Activated naive CD4-positive, alpha-beta T cell treated with anti-CD3 and anti-CD28 coated beads for 36 hours (primary cell): ENCODE results near the gene HTR3A. TPM values are rescaled to one million over a fixed set of nuclear protein-coding genes. Genes with fewer than 3 reads are reported as not detected.
A peak's percentile ranks its signal among the peaks of the same experiment; 100 is the strongest.

Experiments
- CTCF ChIA-PET: fragments of 350-600 bp; sonication (Branson Sonifier 250); formaldehyde crosslinking; loops from one replicate; lab custom pipeline; 2021; ENCODE audit warnings: antibody characterized with exemption; lab: Charles Lee
- DNase-seq: peaks from one replicate; pipeline ENCODE4 v3.0.0-alpha.2; 2020
- H3K27ac Mint-ChIP-seq: one replicate; pipeline ENCODE4 v1.8.0; 2021; ENCODE audit warnings: mild to moderate bottlenecking, mixed read lengths
- H3K27me3 Mint-ChIP-seq: one replicate; pipeline ENCODE4 v1.8.0; 2021; ENCODE audit warnings: low read depth, mixed read lengths
- H3K36me3 Mint-ChIP-seq: one replicate; pipeline ENCODE4 v1.8.0; 2021; ENCODE audit warnings: low read depth, mixed read lengths
- H3K4me1 Mint-ChIP-seq: one replicate; pipeline ENCODE4 v1.8.0; 2021; ENCODE audit warnings: low read depth, mixed read lengths
- H3K4me3 Mint-ChIP-seq: one replicate; pipeline ENCODE4 v1.8.0; 2021; ENCODE audit warnings: mild to moderate bottlenecking, moderate library complexity, mixed read lengths
- H3K9me3 Mint-ChIP-seq: one replicate; pipeline ENCODE4 v1.8.0; 2021; ENCODE audit warnings: mixed read lengths
- intact Hi-C: fragments of 100-400 bp; cut with micrococcal nuclease; formaldehyde crosslinking; loops from one replicate; pipeline ENCODE4 v1.15.1; 2023
- total RNA-seq, 2 experiments: library from RNA; stranded (reverse); gene quantifications; one replicate each; pipeline ENCODE4 v1.2.3, GENCODE V29; 2021

Gene HTR3A
- total RNA-seq, 2 experiments from 2014 or later = not detected

DNA sequence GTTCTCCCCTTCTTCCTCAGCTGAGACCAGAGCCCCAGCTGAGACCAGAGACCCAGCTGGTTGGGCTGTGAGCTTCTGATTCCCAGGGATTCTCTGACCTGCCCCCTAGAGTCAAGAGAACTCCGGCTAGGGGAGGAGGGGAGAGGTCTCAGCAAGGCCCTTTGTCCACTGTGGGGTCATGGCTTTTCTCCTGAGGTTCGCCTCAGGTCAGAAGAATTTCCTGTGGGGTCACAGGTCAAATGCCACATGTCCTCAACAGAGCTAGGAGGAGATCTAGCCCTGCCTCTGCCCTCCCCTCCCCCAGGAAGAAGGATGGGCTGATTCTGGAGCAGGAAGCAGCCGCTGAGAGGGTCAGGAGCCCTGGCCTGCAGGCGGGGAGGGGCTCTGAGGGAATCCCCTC lies 23.7 kb downstream of the HTR3A start:
- Mint-ChIP-seq H3K36me3 (no peaks in the 10 kb centered on the region), H3K4me1 (no peaks in the 10 kb centered on the region), H3K27ac (no peak overlapping the region), H3K27me3 (peaks cover 2% of the 10 kb centered on the region), H3K4me3 (no peak overlapping the region), H3K9me3 (no peaks in the 10 kb centered on the region)
- no peak for DNase-seq
- intact Hi-C loops = no loop called here
- CTCF ChIA-PET = interaction anchor here (9.6 kb wide), 1 partner anchor 262 kb away, joined by 125 read pairs; no protein-coding TSS in a partner anchor

DNA sequence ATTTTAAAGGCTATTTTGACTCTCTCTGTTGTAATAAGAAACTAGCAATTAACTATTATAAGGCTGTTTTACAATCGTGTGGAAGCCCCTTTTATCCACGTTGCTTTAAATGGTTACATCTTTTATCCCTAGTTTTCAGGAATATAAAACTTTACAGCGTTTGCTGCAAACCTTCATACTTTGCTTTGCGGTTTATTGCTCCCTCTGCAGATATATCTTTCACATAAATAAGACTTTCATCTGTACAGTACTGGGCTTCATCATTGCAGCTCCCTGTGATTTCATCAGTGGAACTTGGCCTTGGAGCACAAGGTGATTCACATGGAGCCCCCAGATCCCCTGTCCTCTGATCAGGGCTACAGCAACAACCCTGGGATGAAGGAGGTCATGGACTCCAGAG lies 25.6 kb downstream of the HTR3A start:
- CTCF ChIA-PET = interaction anchor here (2.3 kb wide), 1 partner anchor 261 kb away, joined by 7 read pairs; no protein-coding TSS in a partner anchor
- no peaks in the 10 kb centered on the region for H3K9me3 Mint-ChIP-seq
- no peak overlapping the region for H3K4me3 Mint-ChIP-seq
- no peaks in the 10 kb centered on the region for H3K27me3 Mint-ChIP-seq
- intact Hi-C loops = no loop called here
- DNase-seq = no peak
- H3K36me3 Mint-ChIP-seq = no peaks in the 10 kb centered on the region
- H3K4me1 Mint-ChIP-seq = no peaks in the 10 kb centered on the region
- H3K27ac Mint-ChIP-seq = no peak overlapping the region

DNA sequence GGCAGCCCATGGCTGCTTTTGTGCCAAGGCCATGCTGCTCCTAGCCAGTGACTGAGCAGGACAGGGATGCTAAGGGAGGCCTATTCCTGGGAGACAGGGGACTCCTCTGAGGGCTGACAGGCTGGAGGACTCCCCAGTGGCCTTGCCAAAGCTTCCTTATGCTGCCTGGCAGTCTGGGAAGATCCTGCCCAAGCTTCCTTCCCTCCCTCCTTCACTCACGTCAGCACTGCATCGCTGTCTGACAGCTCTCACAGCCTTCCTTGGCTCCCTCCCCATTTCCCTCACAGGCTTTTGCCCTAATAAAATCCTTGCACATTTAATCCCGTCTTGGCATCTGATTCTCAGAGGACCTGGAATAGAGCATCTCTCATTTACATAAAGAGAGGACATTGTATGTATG lies 26.5 kb downstream of the HTR3A start:
- Mint-ChIP-seq H3K9me3 (no peaks in the 10 kb centered on the region), H3K4me3 (no peak overlapping the region), H3K27ac (no peak overlapping the region), H3K36me3 (no peaks in the 10 kb centered on the region), H3K4me1 (no peaks in the 10 kb centered on the region), H3K27me3 (no peaks in the 10 kb centered on the region)
- intact Hi-C loops = no loop called here
- no peak for DNase-seq
- CTCF ChIA-PET = interaction anchor here (2.3 kb wide), 1 partner anchor 260 kb away, joined by 7 read pairs; no protein-coding TSS in a partner anchor

DNA sequence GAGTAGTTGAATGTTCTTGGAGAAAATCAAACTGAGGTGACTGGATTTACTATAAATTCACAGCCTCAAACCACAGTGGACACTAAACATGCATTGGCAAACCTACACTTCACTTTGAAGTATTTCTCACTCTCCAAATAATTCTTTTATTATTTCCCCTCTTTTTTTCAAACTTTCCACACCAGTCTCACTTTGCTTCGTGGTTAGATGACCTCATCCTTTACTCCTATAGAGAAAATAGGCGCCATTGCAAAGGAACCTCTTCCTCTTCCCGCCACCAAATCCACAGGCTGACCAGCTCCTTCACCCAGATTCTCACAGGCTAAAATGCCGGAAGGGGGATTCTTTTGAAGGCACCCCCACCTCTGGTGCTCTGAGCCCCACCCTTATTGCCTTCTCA lies 33.4 kb downstream of the HTR3A start:
- no peaks in the 10 kb centered on the region for H3K27me3 Mint-ChIP-seq
- no peak overlapping the region for H3K27ac Mint-ChIP-seq
- H3K36me3 Mint-ChIP-seq = no peaks in the 10 kb centered on the region

DNA sequence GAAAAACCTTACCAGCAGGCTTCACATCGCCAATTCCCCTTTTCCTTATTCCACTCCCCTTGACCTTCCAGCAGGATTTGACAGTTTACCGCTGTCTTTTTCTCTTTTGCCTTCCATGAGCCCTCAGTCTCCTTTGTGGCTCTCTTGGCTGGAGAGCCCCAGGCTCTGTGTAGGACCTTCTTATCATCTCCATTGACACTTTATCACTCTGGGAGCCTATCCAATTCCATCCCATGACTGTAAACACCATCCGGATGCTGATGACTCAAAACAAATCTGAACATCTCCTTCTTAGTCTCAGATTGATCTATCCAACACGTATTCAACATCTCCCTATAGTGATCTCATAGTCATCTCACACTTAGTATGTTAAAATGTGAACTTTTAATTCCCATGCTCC lies 36.0 kb downstream of the HTR3A start:
- no peak overlapping the region for H3K4me3 Mint-ChIP-seq
- no peaks in the 10 kb centered on the region for H3K9me3 Mint-ChIP-seq

More for the DNA sequence above, 33.4 kb downstream of the HTR3A start:
- intact Hi-C loops = no loop called here
- no peaks in the 10 kb centered on the region for H3K4me1 Mint-ChIP-seq
- H3K9me3 Mint-ChIP-seq = no peaks in the 10 kb centered on the region
- CTCF ChIA-PET = no interaction called here
- DNase-seq = no peak
- no peak overlapping the region for H3K4me3 Mint-ChIP-seq

DNA sequence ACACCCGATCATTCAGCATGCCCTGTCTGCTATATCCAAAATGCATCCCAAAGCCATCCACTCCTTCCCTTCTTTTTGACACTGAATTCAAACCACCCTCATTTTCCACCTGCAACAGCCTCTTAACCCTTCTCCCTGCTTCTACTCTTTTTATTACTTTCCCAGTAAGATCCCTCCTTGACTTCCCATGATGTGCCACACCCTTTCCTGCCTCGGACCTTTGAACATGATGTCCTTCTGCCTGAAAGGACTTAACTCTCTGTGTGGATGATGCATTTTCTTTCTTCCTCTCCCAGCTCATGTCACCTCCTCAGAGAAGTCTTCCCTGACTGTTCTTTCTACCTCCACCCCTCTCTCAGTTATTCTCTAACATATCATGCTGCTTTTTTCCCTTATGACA lies 36.5 kb downstream of the HTR3A start:
- Mint-ChIP-seq H3K9me3 (no peaks in the 10 kb centered on the region), H3K4me3 (no peak overlapping the region), H3K27ac (no peak overlapping the region), H3K36me3 (no peaks in the 10 kb centered on the region), H3K4me1 (no peaks in the 10 kb centered on the region), H3K27me3 (no peaks in the 10 kb centered on the region)
- CTCF ChIA-PET = no interaction called here
- no peak for DNase-seq
- intact Hi-C loops = no loop called here

More for the DNA sequence above, 36.0 kb downstream of the HTR3A start:
- Mint-ChIP-seq H3K4me1 (no peaks in the 10 kb centered on the region), H3K27ac (no peak overlapping the region), H3K36me3 (no peaks in the 10 kb centered on the region), H3K27me3 (no peaks in the 10 kb centered on the region)
- CTCF ChIA-PET = no interaction called here
- intact Hi-C loops = no loop called here
- DNase-seq = no peak

DNA sequence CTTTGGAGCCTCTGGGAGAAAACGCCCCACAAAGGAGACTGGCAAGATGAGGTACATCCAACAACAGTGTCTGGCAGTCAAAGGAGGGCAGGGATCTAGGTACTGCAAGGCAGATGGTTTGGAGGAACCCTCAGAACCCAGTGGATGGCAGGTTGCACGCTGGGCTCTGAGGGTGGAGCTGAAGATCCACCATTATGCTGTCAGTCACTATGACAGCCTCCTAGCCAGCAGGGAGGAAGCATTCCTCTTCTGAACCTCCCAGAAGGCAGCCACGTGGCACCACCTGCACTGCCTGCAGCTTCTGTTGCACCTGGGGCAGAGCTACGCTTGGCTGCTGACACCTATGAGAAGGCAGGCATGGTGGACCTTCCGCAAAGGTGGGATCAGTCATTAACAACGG lies 40.2 kb downstream of the HTR3A start:
- Mint-ChIP-seq H3K4me3 (no peak overlapping the region), H3K4me1 (no peaks in the 10 kb centered on the region), H3K9me3 (no peaks in the 10 kb centered on the region), H3K27me3 (no peaks in the 10 kb centered on the region), H3K27ac (no peak overlapping the region), H3K36me3 (no peaks in the 10 kb centered on the region)
- no peak for DNase-seq
- CTCF ChIA-PET = interaction anchor here (1.2 kb wide), 1 partner anchor 246 kb away, joined by 3 read pairs; no protein-coding TSS in a partner anchor
- intact Hi-C loops = no loop called here

DNA sequence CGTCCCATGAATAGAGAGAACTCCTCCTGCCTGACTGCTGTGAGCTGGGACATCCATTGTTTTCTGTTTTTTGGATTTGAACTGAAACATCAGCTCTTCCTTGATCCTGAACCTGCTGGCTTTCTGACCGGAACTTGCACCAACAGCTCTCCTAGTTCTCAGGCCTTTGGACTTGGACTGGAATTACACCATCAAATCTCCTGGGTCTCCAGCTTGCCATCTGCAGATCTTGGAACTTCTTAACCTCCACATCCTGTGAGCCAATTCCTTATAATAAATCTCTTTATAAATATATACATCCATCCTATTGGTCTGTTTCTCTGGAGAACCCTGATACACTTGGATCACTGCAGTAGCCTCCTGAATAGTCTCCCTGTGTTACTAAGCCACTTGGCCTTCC lies 42.1 kb downstream of the HTR3A start:
- DNase-seq = no peak
- no peak overlapping the region for H3K27ac Mint-ChIP-seq

DNA sequence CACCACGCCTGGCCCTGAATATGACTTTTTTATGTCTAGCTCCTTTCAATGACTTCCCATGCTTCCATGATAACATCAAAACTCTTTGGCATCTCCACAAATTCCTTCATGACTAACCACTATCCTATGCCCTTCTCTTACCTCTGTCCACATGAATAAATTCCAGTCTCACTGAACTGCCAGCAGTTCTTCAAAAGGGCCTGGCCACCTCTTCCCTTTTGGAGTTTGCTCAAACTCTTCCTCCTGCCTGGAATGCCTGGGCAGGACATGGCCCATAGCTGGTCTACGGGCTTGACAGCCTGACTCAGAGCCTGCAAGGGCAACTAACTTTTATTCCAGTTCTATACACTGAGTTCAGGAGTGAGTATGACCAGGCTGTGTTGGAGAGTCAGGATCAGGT lies 42.8 kb downstream of the HTR3A start:
- Mint-ChIP-seq H3K4me3 (no peak overlapping the region), H3K4me1 (no peaks in the 10 kb centered on the region), H3K36me3 (no peaks in the 10 kb centered on the region), H3K27me3 (no peaks in the 10 kb centered on the region), H3K27ac (no peak overlapping the region), H3K9me3 (no peaks in the 10 kb centered on the region)
- CTCF ChIA-PET = interaction anchor here (0.5 to 1.6 kb wide), 3 partner anchors 31 to 245 kb away, joined by 3 to 7 read pairs (median 3); no protein-coding TSS in a partner anchor
- intact Hi-C loops = no loop called here
- no peak for DNase-seq

More for the DNA sequence above, 42.1 kb downstream of the HTR3A start:
- CTCF ChIA-PET = interaction anchor here (0.5 to 1.3 kb wide), 2 partner anchors 32 to 246 kb away, joined by 3 read pairs; no protein-coding TSS in a partner anchor
- Mint-ChIP-seq H3K36me3 (no peaks in the 10 kb centered on the region), H3K27me3 (no peaks in the 10 kb centered on the region), H3K9me3 (no peaks in the 10 kb centered on the region), H3K4me1 (no peaks in the 10 kb centered on the region), H3K4me3 (no peak overlapping the region)
- intact Hi-C loops = no loop called here

DNA sequence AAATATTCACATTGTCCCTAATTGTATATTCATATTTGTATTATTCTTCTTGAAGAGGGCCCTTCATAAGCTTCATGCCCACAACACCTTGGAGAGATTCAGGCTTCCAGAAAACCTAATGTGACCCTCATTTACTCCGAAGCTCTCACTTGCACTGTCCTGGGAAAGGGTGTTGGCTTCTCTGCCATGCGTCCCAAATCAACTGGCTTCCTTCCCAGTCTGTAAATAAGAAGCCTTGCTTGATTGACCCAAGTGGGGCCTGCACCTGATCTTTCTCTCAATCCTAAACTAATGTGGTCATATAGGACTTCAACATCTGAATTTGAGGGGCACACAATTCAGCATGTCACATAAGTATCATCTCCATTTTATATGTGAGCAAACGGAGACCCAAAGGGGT lies 44.1 kb downstream of the HTR3A start:
- CTCF ChIA-PET = interaction anchor here (1.6 kb wide), 1 partner anchor 242 kb away, joined by 7 read pairs; no protein-coding TSS in a partner anchor
- Mint-ChIP-seq H3K4me1 (no peaks in the 10 kb centered on the region), H3K27ac (no peak overlapping the region), H3K27me3 (no peaks in the 10 kb centered on the region), H3K9me3 (no peaks in the 10 kb centered on the region), H3K4me3 (no peak overlapping the region), H3K36me3 (no peaks in the 10 kb centered on the region)
- DNase-seq = no peak
- intact Hi-C loops = no loop called here

DNA sequence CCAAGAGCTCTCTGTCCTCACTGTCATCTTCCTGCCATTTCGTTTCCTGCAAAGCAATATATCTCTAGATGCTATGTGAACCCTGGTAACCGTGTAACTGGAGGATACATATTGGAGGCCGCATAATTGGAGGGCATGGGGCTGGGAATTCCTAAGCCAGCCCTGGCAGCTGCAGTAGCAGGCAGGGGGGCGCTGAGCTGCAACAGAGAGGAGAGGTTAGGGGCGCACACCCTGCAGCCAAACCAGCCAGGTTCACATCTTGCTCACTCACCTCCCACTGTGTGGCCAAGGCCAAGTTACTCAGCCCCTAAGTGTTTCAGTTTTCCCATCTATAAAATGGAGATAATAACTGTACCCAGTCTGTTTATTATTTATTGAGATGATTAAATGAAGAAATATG lies 44.7 kb downstream of the HTR3A start:
- DNase-seq = no peak
- intact Hi-C loops = no loop called here
- Mint-ChIP-seq H3K4me3 (no peak overlapping the region), H3K9me3 (no peaks in the 10 kb centered on the region), H3K4me1 (no peaks in the 10 kb centered on the region), H3K27me3 (no peaks in the 10 kb centered on the region), H3K27ac (no peak overlapping the region), H3K36me3 (no peaks in the 10 kb centered on the region)
- CTCF ChIA-PET = interaction anchor here (1.6 kb wide), 1 partner anchor 241 kb away, joined by 7 read pairs; no protein-coding TSS in a partner anchor

DNA sequence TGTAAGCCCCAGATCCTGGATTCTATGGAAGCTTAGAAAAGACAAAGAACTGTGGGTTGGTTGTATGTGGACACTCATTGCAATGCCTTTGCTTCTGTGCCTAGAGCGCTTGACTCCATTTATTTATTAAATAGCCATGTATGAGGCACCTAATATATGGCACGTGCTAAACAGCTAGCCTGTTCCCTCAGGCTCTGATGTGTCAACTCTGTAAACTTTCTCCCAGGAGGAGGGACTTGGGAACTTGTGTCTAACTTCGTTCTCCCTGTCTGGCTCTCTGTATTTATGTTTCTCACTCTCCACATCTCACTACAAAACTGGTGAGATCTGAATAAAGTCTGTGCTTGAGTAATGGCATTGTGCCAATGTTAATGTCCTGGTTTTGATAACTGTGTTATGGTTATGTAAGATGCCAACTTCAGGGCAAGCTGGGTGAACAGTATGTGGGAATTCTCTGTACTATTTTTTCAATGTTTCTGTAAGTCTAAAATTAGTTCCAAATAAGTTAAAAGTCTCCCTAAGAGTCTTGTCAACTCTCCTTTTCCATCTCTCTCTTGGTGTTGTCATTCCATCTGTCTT lies 50.5 kb downstream of the HTR3A start:
- H3K27ac Mint-ChIP-seq = no peak overlapping the region
- intact Hi-C loops = no loop called here
- no peaks in the 10 kb centered on the region for H3K27me3 Mint-ChIP-seq
- H3K4me1 Mint-ChIP-seq = peaks cover 7% of the 10 kb centered on the region
- no peak overlapping the region for H3K4me3 Mint-ChIP-seq
- CTCF ChIA-PET = interaction anchor here (0.6 to 0.8 kb wide), 2 partner anchors 10 to 130 kb away, joined by 3 to 4 read pairs; no protein-coding TSS in a partner anchor
- H3K9me3 Mint-ChIP-seq = no peaks in the 10 kb centered on the region
- DNase-seq = no peak
- no peaks in the 10 kb centered on the region for H3K36me3 Mint-ChIP-seq

DNA sequence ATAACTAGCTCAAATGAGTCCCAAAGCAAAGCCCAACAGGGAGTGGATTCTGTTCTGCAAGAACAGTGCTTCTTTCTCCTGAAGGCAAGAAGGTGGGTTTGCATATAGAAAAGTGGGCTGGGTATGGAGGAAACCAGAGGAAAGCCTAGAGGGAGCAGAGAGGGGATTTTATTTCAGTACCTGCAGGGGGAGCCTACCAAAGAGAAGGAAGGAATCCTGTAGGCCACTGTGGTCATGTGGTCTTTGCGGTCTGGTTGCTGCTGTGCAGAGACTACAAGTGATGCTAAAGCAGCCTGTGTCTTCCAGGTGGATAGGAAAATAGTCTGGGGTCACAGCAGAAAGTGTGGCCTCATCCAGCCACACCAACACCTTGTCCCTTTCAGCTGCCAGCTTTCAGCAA lies 51.4 kb downstream of the HTR3A start:
- H3K4me3 Mint-ChIP-seq = no peak overlapping the region
- peak; percentile 31 for DNase-seq
- H3K27ac Mint-ChIP-seq = no peak overlapping the region
- intact Hi-C loops = no loop called here
- H3K36me3 Mint-ChIP-seq = no peaks in the 10 kb centered on the region
- H3K4me1 Mint-ChIP-seq = peaks cover 7% of the 10 kb centered on the region
- CTCF ChIA-PET = interaction anchor here (0.8 kb wide), 1 partner anchor 9 kb away, joined by 4 read pairs; no protein-coding TSS in a partner anchor
- no peaks in the 10 kb centered on the region for H3K27me3 Mint-ChIP-seq
- no peaks in the 10 kb centered on the region for H3K9me3 Mint-ChIP-seq
